Spleen (tissue), 11 donors: ENCODE results near the gene GMDS. TPM values are rescaled to one million over a fixed set of nuclear protein-coding genes. Genes with fewer than 3 reads are reported as not detected.

Experiments
- DNase-seq: peaks from one replicate; pipeline ENCODE4 v3.0.0-alpha.2; 2020
- H3K27ac ChIP-seq, 8 donors: fragments of 200-600 bp; sonication (generic) in 7 of 8; 1 replicate in 4 of 8; 2 replicates in 4 of 8; pipeline versions ENCODE4 v1.5.0 to v1.8.0; 2016 to 2021; ENCODE audit warnings: inconsistent platforms in 4 of 8, mild to moderate bottlenecking in 4 of 8, moderate library complexity in 1 of 8
- H3K27me3 ChIP-seq, 7 donors: fragments of 200-600 bp; sonication (generic) in 6 of 7; replicated peaks in 1 of 7; 1 replicate in 4 of 7; 2 replicates in 3 of 7; pipeline versions ENCODE4 v1.5.0 to v1.8.0; 2016 to 2021; ENCODE audit warnings: inconsistent platforms in 3 of 7, mild to moderate bottlenecking in 1 of 7
- H3K36me3 ChIP-seq, 6 donors: fragments of 200-600 bp; sonication (generic) in 5 of 6; 1 replicate in 4 of 6; 2 replicates in 2 of 6; pipeline versions ENCODE4 v1.5.0 to v1.8.0; 2016 to 2021; ENCODE audit warnings: inconsistent platforms in 2 of 6
- H3K4me1 ChIP-seq, 6 donors: fragments of 200-600 bp; sonication (generic) in 5 of 6; 1 replicate in 3 of 6; 2 replicates in 3 of 6; pipeline versions ENCODE4 v1.5.0 to v1.8.0; 2016 to 2021; ENCODE audit warnings: inconsistent platforms in 3 of 6
- H3K4me3 ChIP-seq, 8 donors: fragments of 200-600 bp; sonication (generic) in 7 of 8; 1 replicate in 4 of 8; 2 replicates in 4 of 8; pipeline versions ENCODE4 v1.5.0 to v1.8.0; 2016 to 2021; ENCODE audit warnings: inconsistent platforms in 4 of 8, mild to moderate bottlenecking in 4 of 8, moderate library complexity in 2 of 8
- H3K9me3 ChIP-seq, 8 donors: fragments of 200-600 bp; sonication (generic) in 7 of 8; 1 replicate in 4 of 8; 2 replicates in 4 of 8; pipeline versions ENCODE4 v1.5.0 to v1.8.0; 2016 to 2021; ENCODE audit warnings: inconsistent platforms in 4 of 8
- CTCF ChIP-seq, 11 experiments: fragments of 200-600 bp in 7 of 11; fragments of 450-650 bp in 4 of 11; sonication (generic) in 4 of 11; IDR thresholded peaks in 8 of 11; conservative IDR thresholded peaks in 3 of 11; 1 replicate in 7 of 11; 2 replicates in 4 of 11; pipeline versions ENCODE4 v1.4.0 to v1.8.0; 2016 to 2021; ENCODE audit warnings: antibody characterized with exemption in 11 of 11, inconsistent platforms in 4 of 11, mild to moderate bottlenecking in 1 of 11
- POLR2A ChIP-seq, 3 donors: fragments of 450-650 bp; IDR thresholded peaks; one replicate each; pipeline ENCODE4 v1.5.1; 2017; ENCODE audit warnings: antibody characterized with exemption in 3 of 3, mild to moderate bottlenecking in 1 of 3
- POLR2AphosphoS5 ChIP-seq, 3 donors: sonication (generic); formaldehyde crosslinking; IDR thresholded peaks; one replicate each; pipeline ENCODE4 v1.5.1; 2017; ENCODE audit warnings: antibody characterized with exemption in 3 of 3
- WGBS, 5 donors: extraction: QIAGEN DNeasy Blood & Tissue Kit in 3 of 5; methylation state at CpG; one replicate each; pipeline versions ENCODE4 v1.1.5 to v1.1.7; 2013 to 2018; 5-methylcytosine and 5-hydroxymethylcytosine counted together
- intact Hi-C: fragments of 100-400 bp; cut with DNase I; formaldehyde crosslinking; loops from one replicate; pipeline ENCODE4 v1.15.0; 2023; ENCODE audit warnings: low total_unique reads
- polyA plus RNA-seq, 3 donors: library from polyadenylated mRNA; stranded (reverse); fragments of 200-250 nt; gene quantifications; one replicate each; pipeline ENCODE4 v1.2.1, GENCODE V29; 2013
- total RNA-seq, 7 donors: library from RNA; depleted of rRNA in 3 of 7; stranded (reverse); fragments of >200 nt in 3 of 7; fragmentation: NEBNext Ultra II Directional in 4 of 7; extraction: Animal tissue kit (Norgen Biotek cat#: 25700) in 4 of 7; gene quantifications; one replicate each; pipeline versions ENCODE4 v1.1.0 to v1.2.1, GENCODE V29; 2016 to 2021
- donor health status: healthy with polysubstance abuse.
- donor health status: DM: no; HTN: no; CAD: no; lungs with moderate emphysema.
- donor health status: DM: no; HTN: no; CAD: no.
- donor health status: Bipolar disorder and iron deficiency.
- donor health status: healthy.
- donor health status: DM: no; HTN: no; CAD: no.
- donor health status: DM: yes; HTN: yes; CAD: no.

Gene GMDS
- total and polyA plus RNA-seq, 10 donors: 9.1 to 30.8 (median 17.7) TPM

GRCh38 chr6:2229742-2230141 is 15.7 kb downstream of the GMDS start:
- Histone ChIP-seq H3K4me1 (peaks cover 0 to 27% (median 4%) of the 10 kb centered on the region in 6 donors), H3K27me3 (no peaks in the 10 kb centered on the region), H3K9me3 (no peaks in the 10 kb centered on the region), H3K4me3 (no peak overlapping the region), H3K36me3 (no peaks in the 10 kb centered on the region), H3K27ac (no peak overlapping the region)
- TF ChIP-seq CTCF (IDR thresholded peaks at IDR 0.05 in 8 of 11, conservative IDR thresholded peaks at IDR 0.05 in 3 of 11) (no peak), POLR2A (IDR thresholded peaks at IDR 0.05) (no peak), POLR2AphosphoS5 (IDR thresholded peaks at IDR 0.05) (no peak)
- WGBS, 5 donors: 93 to 98% (median 98%) methylated on average over 4 of the region's 4 CpGs
- DNase-seq: no peak
- intact Hi-C loops: no loop called here

DNA sequence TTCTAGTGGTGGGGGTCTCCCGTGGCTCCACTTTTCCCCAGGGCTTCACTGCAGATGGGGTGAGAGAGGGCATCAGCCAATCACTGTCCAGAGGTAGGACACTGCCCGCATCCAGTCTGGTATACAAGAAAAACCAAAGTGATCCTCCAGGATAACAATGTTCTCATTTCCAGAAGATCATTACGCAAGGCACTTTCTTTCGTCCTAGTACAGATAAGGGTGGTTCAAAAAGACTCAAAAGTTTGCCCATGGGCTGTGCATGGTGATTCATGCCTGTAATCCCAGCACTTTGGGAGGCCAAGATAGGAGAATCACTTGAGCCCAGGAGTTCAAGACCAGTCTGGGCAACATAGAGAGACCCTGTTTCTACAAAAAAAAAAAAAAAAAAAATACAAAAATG is 16.4 kb downstream of the GMDS start:
- Histone ChIP-seq H3K27me3 (no peaks in the 10 kb centered on the region), H3K9me3 (no peaks in the 10 kb centered on the region), H3K27ac (no peak overlapping the region), H3K4me3 (no peak overlapping the region), H3K36me3 (no peaks in the 10 kb centered on the region), H3K4me1 (peaks cover 0 to 27% (median 4%) of the 10 kb centered on the region in 6 donors)
- no peak for TF ChIP-seq POLR2AphosphoS5 (IDR thresholded peaks at IDR 0.05)
- TF ChIP-seq POLR2A (IDR thresholded peaks at IDR 0.05): no peak
- no peak for TF ChIP-seq CTCF (IDR thresholded peaks at IDR 0.05 in 8 of 11, conservative IDR thresholded peaks at IDR 0.05 in 3 of 11)
- DNase-seq: no peak
- intact Hi-C loops: no loop called here
- WGBS, 5 donors: 79 to 98% (median 91%) methylated on average over 4 of the region's 4 CpGs

DNA sequence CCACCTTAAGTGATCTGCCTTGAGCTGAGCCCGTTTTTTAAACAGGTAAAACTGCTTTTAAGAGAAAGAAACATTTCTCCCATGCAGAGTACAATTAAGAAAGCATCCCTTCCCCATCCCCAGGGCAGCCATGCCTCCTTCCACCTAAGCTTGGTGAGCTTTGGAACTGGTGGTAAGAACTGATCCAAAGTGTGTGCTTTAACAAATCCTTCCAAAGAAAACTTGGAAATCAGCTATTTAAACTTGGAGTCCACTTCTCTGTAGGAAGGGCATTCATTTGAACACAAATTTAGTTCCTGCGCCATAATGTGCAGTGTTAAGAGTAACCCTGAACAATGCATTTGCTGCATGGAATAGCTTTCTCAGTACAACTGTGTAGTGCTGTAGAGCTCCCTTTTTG is 17.0 kb downstream of the GMDS start:
- H3K4me1 ChIP-seq: peaks cover 0 to 27% (median 4%) of the 10 kb centered on the region in 6 donors
- no peak for DNase-seq
- no peaks in the 10 kb centered on the region for H3K27me3 ChIP-seq
- TF ChIP-seq POLR2AphosphoS5 (IDR thresholded peaks at IDR 0.05) (no peak), POLR2A (IDR thresholded peaks at IDR 0.05) (no peak), CTCF (IDR thresholded peaks at IDR 0.05 in 8 of 11, conservative IDR thresholded peaks at IDR 0.05 in 3 of 11) (no peak)
- H3K27ac ChIP-seq: no peak overlapping the region
- intact Hi-C loops: no loop called here
- H3K36me3 ChIP-seq: no peaks in the 10 kb centered on the region
- WGBS, 5 donors: 81 to 96% (median 85%) methylated on average over 2 of the region's 2 CpGs
- no peaks in the 10 kb centered on the region for H3K9me3 ChIP-seq
- no peak overlapping the region for H3K4me3 ChIP-seq

DNA sequence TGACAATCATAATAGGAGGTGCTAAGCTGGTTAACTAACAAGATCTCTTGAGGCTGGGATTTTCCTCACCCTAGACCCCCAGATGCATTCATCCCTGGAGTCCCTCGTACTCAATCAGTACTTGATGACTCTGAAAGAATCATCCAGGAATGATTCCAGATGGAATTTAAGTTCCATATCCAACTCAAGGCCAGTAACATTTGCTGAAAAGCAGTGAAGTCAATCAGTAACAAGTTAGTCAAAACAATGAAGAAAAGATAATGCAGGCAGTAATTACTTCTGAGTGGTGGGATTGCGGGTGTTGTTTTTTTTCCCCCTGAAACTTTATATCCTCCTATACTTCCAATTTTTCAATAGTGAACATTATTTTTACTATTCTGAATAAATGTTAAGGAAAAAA is 18.6 kb downstream of the GMDS start:
- no peaks in the 10 kb centered on the region for H3K9me3 ChIP-seq
- 90 to 99% (median 97%) methylated on average over 2 of the region's 2 CpGs for WGBS, 5 donors
- no peaks in the 10 kb centered on the region for H3K27me3 ChIP-seq
- no peak overlapping the region for H3K27ac ChIP-seq
- H3K4me1 ChIP-seq: peaks cover 0 to 28% (median 11%) of the 10 kb centered on the region in 6 donors
- no peak for TF ChIP-seq POLR2AphosphoS5 (IDR thresholded peaks at IDR 0.05)
- TF ChIP-seq CTCF (IDR thresholded peaks at IDR 0.05 in 8 of 11, conservative IDR thresholded peaks at IDR 0.05 in 3 of 11): no peak
- no peak for TF ChIP-seq POLR2A (IDR thresholded peaks at IDR 0.05)
- no peaks in the 10 kb centered on the region for H3K36me3 ChIP-seq
- intact Hi-C loops: no loop called here
- H3K4me3 ChIP-seq: no peak overlapping the region
- no peak for DNase-seq
